Pancreas (tissue), 10 donors: ENCODE results near the gene DEFB124. TPM values are rescaled to one million over a fixed set of nuclear protein-coding genes. Genes with fewer than 3 reads are reported as not detected.
"Not testable (repeated sequence)": the region's sequence is repeated elsewhere in the genome, so short reads cannot be mapped to it uniquely, and the experiment has no call there.

Source experiments
- ATAC-seq, 4 donors: fragments of 200-7000 bp; cut with Tn5 transposase; one replicate each; pipeline versions ENCODE4 v1.8.0 to v1.9.1; 2020; ENCODE audit warnings: mild to moderate bottlenecking in 4 of 4, moderate library complexity in 4 of 4
- DNase-seq, 6 donors: peaks; one replicate each; pipeline ENCODE4 v3.0.0-alpha.2; 2020
- FAIRE-seq: peaks from 2 replicates; lab custom pipeline; 2012; peaks lifted over from hg19 to GRCh38; lab: Jason Lieb, UNC
- H3K27ac ChIP-seq, 4 donors: fragments of 200-600 bp; sonication (generic); 1 replicate in 3 of 4; 2 replicates in 1 of 4; pipeline versions ENCODE4 v1.5.0 to v1.8.0; 2020
- H3K27me3 ChIP-seq, 4 donors: fragments of 200-600 bp; one replicate each; pipeline ENCODE4 v1.8.0; 2021
- H3K36me3 ChIP-seq, 3 donors: fragments of 200-600 bp; sonication (generic) in 1 of 3; one replicate each; pipeline versions ENCODE4 v1.5.0 to v1.8.0; 2020 to 2021
- H3K4me1 ChIP-seq, 3 donors: fragments of 200-600 bp; one replicate each; pipeline ENCODE4 v1.8.0; 2021
- H3K4me3 ChIP-seq, 4 donors: fragments of 200-600 bp; sonication (generic) in 2 of 4; one replicate each; pipeline versions ENCODE4 v1.5.0 to v1.8.0; 2020 to 2021
- H3K9me3 ChIP-seq, 4 donors: fragments of 200-600 bp; one replicate each; pipeline ENCODE4 v1.8.0; 2021
- WGBS, 2 donors: extraction: QIAGEN DNeasy Blood & Tissue Kit; methylation state at CpG; one replicate each; pipeline ENCODE4 v1.1.7; 2013; 5-methylcytosine and 5-hydroxymethylcytosine counted together
- intact Hi-C, 3 donors: fragments of 100-400 bp; cut with DNase I; formaldehyde crosslinking; loops; one replicate each; pipeline versions ENCODE4 v1.11.1 to v1.14.2; 2022
- polyA plus RNA-seq, 2 donors: library from polyadenylated mRNA; stranded (reverse); fragments of 200-250 nt; gene quantifications; one replicate each; pipeline ENCODE4 v1.2.3, GENCODE V29; 2013
- total RNA-seq, 6 donors: library from RNA; stranded (reverse); fragmentation: NEBNext Ultra II Directional in 4 of 6; extraction: Animal tissue kit (Norgen Biotek cat#: 25700) in 4 of 6; gene quantifications; one replicate each; pipeline versions ENCODE4 v1.2.1 to v1.2.4, GENCODE V29; 2021 to 2023
- TF ChIP-seq, protein P1 (sequence below), 4 donors: fragments of 200-600 bp; sonication (generic) in 3 of 4; IDR thresholded peaks; one replicate each; pipeline versions ENCODE4 v1.5.0 to v1.8.0; 2021; ENCODE audit warnings: antibody characterized with exemption in 4 of 4
- donor health status: healthy with polysubstance abuse.
- donor health status: DM: no; HTN: no; CAD: no; lungs with moderate emphysema.
- donor health status: DM: no; HTN: no; CAD: no.
- donor health status: control.
- donor health status: control.
- donor health status: Bipolar disorder and iron deficiency.
- donor health status: DM: yes; HTN: yes; CAD: no.
- donor health status: DM: no; HTN: no; CAD: no.
- donor health status: DM: no; HTN: no; CAD: no.
- donor health status: DM: yes; HTN: yes; CAD: no.

DEFB124 gene
- total and polyA plus RNA-seq, 8 donors, result 0.32 TPM; not detected in 7

DNA sequence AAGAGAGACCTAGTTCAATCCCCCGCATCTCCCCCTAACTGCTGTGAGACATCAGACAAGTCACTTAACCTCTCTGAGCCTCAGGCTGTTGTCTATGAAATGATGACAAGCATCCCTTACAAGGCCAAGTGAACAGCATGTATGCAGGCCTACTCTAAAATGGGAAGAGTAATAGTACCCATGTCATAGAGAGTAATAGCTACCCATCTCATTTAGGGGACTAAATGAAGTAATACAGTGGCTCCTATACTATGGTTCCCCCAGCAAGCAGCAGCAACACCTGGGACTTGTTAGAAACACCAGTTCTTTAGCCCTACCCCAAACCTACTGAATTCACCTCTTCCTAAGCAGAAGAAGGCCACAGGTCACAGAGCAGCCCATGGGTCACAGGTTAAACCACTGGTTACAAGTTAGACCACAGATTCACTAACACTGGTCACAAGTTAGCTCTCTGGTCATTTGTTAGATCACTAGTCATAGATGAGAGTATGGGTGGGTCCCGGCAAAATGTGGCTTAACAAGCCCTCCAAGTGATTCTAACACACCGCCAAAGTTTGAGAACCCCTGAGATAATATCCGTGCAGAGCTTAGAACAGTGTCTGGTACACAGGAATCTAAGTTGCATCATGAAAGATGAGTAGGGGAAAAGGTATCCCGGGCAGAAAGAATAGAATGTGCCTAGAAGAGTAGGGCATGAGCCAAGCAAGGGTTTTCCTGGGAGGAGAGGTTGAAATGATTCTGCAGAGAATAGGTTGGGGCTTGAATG, 1.4 kb downstream of the DEFB124 start:
- WGBS, 2 donors, result 75 to 84% methylated on average over 5 of the region's 5 CpGs
- Histone ChIP-seq H3K27ac (no peak overlapping the region), H3K9me3 (no peaks in the 10 kb centered on the region), H3K27me3 (peaks cover 0 to 12% (median 0%) of the 10 kb centered on the region in 4 donors), H3K4me1 (no peaks in the 10 kb centered on the region), H3K4me3 (no peak overlapping the region), H3K36me3 (no peaks in the 10 kb centered on the region)
- no peak for DNase-seq
- TF ChIP-seq, protein P1, sequence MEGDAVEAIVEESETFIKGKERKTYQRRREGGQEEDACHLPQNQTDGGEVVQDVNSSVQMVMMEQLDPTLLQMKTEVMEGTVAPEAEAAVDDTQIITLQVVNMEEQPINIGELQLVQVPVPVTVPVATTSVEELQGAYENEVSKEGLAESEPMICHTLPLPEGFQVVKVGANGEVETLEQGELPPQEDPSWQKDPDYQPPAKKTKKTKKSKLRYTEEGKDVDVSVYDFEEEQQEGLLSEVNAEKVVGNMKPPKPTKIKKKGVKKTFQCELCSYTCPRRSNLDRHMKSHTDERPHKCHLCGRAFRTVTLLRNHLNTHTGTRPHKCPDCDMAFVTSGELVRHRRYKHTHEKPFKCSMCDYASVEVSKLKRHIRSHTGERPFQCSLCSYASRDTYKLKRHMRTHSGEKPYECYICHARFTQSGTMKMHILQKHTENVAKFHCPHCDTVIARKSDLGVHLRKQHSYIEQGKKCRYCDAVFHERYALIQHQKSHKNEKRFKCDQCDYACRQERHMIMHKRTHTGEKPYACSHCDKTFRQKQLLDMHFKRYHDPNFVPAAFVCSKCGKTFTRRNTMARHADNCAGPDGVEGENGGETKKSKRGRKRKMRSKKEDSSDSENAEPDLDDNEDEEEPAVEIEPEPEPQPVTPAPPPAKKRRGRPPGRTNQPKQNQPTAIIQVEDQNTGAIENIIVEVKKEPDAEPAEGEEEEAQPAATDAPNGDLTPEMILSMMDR (IDR thresholded peaks at IDR 0.05), result no peak
- intact Hi-C loops, result no loop called here
- ATAC-seq, result no peak
- no peak for FAIRE-seq

DNA sequence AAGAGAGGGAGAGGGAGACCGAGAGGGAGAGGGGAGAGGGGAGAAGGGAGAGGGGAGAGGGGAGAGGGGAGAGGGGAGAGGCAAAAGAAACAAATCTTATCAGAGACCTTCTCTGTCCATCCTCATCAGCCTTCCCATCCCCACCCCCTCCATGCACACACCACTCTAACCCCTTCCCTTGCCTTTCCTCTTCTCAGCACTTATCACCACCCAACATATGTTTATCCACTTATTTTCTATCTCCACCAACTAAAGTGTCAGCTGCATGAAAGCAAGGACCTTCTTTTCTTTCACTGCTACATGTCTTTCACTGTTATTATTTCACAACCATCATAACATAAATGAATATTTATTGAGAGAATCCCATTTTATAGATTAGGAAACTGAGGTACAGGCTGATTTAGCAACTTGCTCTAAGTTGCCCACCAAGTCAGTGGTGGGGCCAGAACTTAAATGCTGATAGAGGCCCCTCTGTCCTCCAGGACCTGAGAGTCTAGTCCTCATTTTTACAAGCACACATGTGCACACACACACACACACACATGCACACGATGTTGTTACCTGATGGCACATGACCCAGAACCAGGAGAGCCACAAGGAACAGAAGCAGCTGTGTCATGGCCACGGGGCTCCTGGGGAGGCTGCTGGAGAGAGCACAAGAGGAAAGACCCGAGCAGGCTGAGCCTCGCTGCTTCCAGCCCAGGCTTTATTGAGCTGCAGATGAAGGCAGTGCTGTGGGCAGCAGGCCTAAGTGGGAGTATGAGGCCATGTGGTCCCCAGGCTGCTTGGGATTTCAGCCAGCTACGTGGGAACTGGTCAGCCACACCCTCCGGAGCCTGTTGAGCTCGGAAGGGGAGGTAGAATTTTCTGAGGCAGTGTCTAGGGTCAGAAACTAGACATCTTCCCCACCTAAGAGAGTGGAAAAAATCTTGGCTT, 2.3 kb downstream of the DEFB124 start:
- no peak overlapping the region for H3K27ac ChIP-seq
- intact Hi-C loops, result no loop called here
- H3K36me3 ChIP-seq, result no peaks in the 10 kb centered on the region
- no peak for FAIRE-seq
- H3K4me3 ChIP-seq, result no peak overlapping the region
- TF ChIP-seq, protein P1 (IDR thresholded peaks at IDR 0.05), result no peak
- ATAC-seq, result no peak
- 56 to 63% methylated on average over 7 of the region's 8 CpGs for WGBS, 2 donors
- peaks cover 0 to 12% (median 0%) of the 10 kb centered on the region in 4 donors for H3K27me3 ChIP-seq
- H3K9me3 ChIP-seq, result no peaks in the 10 kb centered on the region
- H3K4me1 ChIP-seq, result no peaks in the 10 kb centered on the region
- no peak for DNase-seq

DNA sequence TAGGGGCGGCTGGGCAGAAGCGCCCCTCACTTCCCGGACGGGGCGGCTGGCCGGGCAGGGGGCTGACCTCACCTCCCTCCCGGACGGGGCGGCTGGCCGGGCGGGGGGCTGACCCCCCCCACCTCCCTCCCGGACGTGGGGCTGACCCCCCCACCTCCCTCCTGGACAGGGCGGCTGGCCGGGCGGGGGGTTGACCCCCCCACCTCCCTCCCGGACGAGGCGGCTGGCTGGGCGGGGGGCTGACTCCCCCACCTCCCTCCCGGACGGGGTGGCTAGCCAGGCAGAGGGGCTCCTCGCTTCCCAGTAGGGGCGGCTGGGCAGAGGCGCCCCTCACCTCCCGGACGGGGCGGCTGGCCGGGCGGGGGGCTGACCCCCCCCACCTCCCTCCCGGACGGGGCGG, 4.0 kb downstream of the DEFB124 start:
- H3K27me3 ChIP-seq, H3K27ac ChIP-seq, FAIRE-seq, H3K4me1 ChIP-seq, H3K9me3 ChIP-seq, ATAC-seq, H3K4me3 ChIP-seq, H3K36me3 ChIP-seq, intact Hi-C loops: not testable (repeated sequence)
- peak in 1 of 6 donors; percentile 64 for DNase-seq
- 93 to 100% methylated on average over 1 to 30 of the region's 33 CpGs for WGBS, 2 donors

DNA sequence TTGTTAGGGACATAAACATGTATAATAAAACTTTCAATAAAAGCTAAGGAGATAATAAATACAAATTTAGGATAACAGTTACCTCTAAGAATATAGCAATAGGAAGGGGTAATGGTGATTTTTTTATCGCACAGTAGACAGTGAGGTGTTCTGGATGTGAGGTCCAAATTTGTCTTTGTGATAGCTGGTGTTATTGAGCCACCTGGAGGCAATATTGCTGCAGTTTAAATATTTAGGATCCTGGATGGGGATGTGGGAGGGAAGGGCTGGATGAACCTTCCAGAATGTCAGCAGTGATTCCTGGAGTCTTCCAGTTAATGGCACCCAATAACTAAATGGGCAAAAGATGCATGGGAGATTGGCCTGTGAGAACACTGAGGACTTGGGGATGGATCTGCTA, 20.6 kb downstream of the DEFB124 start:
- H3K4me3 ChIP-seq, result no peak overlapping the region
- TF ChIP-seq, protein P1 (IDR thresholded peaks at IDR 0.05), result no peak
- ATAC-seq (no peak), DNase-seq (no peak), FAIRE-seq (no peak)
- H3K27me3 ChIP-seq, result peaks cover 0 to 9% (median 1%) of the 10 kb centered on the region in 4 donors
- intact Hi-C loops, result loop anchor here in 1 of 3 donors (10.0 kb wide), 1 partner anchor 50 kb away; no protein-coding TSS in a partner anchor
- H3K27ac ChIP-seq, result no peak overlapping the region
- H3K36me3 ChIP-seq, result no peaks in the 10 kb centered on the region
- H3K4me1 ChIP-seq, result no peaks in the 10 kb centered on the region
- WGBS, 2 donors, result 82 to 94% methylated on average over 1 of the region's 1 CpG
- H3K9me3 ChIP-seq, result no peaks in the 10 kb centered on the region

DNA sequence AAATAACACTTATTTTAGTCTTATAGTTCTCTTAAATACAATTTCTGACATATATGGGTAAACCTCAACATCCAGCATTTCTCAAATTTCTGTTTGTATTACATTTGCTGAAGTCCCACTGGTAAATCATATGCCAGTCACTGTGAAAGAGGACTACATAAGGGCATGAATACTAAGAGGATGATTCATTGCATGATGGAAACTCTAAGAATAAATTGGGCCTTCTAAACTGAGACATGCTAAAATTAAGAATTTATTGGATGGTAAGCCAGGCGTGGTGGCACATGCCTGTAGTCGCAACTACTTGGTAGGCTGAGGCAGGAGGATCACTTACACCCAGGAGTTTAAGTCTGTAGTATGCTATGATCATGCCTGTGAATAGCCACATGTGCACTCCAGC, 22.4 kb downstream of the DEFB124 start:
- no peak for DNase-seq
- Histone ChIP-seq H3K27me3 (peaks cover 0 to 2% (median 1%) of the 10 kb centered on the region in 4 donors), H3K4me1 (no peaks in the 10 kb centered on the region), H3K36me3 (no peaks in the 10 kb centered on the region), H3K4me3 (no peak overlapping the region), H3K9me3 (no peaks in the 10 kb centered on the region), H3K27ac (no peak overlapping the region)
- intact Hi-C loops, result loop anchor here in 1 of 3 donors (10.0 kb wide), 1 partner anchor 52 kb away; no protein-coding TSS in a partner anchor
- no peak for ATAC-seq
- 54 to 58% methylated on average over 2 of the region's 2 CpGs for WGBS, 2 donors
- FAIRE-seq, result no peak
- TF ChIP-seq, protein P1 (IDR thresholded peaks at IDR 0.05), result no peak
